HG02884 (cell line): ENCODE measurements around the gene SYT7.

Experiments used
- ATAC-seq: cut with Tn5 transposase; IDR thresholded peaks from one replicate; pipeline ENCODE4 v1.9.1; 2021; ENCODE audit warnings: mild to moderate bottlenecking, moderate library complexity; ENCODE audit not compliant: unreplicated experiment

SYT7 gene

DNA sequence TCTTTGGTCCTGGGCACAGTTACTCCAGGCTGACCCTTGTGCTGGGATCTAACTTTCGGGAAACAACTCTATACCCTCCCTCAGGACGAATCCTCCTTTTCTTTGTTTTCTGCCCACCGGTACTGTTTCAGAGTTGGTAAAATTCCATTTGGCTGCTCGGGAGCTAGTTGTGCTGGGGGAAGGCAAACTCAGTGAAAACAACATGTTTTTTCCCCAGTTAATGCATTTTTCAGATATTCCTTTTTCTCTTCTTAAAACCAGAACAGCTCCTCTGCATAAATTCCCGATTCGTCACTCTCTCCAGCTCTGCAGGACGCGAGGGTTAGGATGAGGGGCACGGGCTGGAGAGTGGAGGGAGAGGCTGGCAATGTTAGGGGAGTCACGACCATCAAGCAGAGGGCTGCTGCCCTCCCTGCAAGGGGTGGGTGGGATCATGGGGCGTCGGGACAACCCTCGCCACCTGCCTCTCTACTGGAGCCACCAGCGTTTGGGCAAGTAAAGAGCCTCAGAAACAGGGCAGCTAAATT, 41.0 kb downstream of the SYT7 start:
- no peak for ATAC-seq

GRCh38 chr11:61539006-61539405, 41.9 kb downstream of the SYT7 start:
- ATAC-seq = no peak

DNA sequence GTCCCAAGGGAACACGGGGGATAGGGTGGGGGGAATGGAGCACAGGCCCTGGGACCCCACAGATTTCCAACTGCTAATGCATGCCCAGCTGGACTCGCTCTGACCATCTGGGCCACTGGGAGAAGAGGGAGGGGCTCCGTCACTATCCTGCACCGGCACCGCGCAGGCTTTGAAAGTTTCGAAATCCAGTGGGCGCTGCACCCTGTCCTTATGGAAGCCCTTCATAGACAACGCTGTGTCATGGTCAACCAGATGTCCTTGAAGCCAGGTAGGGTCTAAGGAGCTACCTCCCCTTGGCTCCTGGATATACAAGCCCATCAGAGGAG, 42.3 kb downstream of the SYT7 start:
- no peak for ATAC-seq

DNA sequence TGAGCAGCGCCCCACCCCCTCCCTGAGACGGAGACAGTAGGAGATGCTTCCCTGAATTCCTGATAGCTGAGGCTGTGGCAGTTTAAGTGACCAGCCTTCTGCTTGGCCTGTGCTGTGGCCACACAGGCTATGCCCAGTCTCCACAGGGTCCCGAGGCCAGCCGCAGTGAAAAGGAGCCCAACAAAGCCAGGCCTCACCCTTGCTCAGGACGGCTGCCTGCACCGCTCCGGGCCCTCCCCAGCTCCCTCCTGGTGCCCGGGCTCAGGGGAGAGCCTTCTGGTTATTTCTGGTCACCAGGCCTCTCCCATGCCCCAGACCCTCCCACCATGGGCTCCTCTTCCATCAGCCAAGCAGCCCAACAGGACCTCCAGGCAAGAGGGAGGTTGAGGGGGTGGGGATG, 43.5 kb downstream of the SYT7 start:
- no peak for ATAC-seq

DNA sequence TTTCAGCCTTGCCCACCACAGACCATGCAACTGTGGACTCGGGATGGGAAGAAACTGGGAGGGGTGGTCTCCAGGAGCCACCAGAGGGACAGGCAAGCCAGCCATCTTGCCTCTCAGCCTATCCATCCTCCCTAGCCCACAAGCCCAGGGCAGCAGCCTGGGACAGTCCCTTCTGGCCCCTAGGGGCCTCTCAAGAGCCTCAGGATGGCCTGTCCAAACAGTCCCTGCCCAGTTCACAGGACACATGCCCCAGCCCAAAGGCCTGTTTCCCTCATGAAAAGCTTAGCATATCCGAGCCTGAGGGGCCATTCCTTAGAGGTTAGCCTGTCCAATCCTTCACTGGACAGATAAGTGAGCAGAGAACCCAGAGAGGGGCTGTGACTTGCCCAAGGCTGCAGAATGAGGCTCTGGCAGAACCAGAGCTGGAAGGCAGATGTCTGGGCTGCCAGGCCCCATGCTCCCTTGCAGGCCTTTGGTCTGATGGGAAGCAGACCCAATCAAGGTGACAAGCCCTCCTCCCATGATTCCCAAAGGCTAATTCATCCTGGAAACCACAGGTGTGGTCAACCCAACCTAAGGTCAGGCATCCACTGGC, 44.1 kb downstream of the SYT7 start:
- ATAC-seq = no peak

- ATAC-seq = no peak
These were observed 44.7 kb downstream of the SYT7 start for GRCh38 chr11:61535998-61536675.

DNA sequence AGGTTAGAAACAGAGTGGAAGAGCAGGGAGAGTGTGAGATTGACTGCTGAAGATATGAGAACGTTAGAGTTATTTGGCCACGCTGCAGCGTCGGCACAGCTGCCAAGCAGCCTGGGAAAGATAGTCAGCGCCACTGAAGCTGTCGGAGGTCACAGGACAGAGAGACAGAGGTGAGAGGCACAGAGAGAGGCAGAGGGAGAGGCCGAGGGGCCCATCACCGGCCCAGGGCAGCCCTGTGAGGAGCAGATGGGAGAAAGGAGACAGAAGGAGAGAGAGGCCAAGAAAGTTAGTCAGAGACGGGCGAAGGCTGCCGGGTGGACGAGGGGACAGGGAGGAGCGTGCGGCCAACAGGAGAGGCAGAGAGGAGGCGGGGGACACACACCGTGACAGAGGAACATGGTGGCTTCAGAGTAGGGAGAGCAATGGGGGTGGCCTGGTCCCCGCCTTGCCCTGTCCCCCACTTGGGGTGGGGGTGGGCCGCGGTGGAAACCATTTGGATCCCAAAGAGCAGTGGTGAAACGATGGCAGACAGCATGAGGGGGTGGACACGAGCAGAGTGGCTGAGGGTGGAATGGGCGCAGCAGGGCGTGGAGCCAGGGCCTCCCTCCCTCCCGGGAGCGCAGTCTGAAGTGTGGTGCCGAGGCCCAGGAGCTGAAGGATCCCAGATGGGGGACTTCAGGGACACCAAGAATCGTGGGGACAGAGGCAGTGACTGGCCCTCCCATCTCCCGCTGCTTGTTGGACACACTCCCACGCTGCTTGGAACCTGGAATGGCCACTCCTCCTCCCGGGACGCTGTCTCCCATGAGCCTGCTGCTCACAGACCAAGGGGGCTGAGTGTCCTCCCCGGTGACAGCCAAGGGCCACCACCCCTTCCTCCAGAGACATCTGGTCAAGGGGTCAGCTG, 45.7 kb downstream of the SYT7 start:
- ATAC-seq = no peak

DNA sequence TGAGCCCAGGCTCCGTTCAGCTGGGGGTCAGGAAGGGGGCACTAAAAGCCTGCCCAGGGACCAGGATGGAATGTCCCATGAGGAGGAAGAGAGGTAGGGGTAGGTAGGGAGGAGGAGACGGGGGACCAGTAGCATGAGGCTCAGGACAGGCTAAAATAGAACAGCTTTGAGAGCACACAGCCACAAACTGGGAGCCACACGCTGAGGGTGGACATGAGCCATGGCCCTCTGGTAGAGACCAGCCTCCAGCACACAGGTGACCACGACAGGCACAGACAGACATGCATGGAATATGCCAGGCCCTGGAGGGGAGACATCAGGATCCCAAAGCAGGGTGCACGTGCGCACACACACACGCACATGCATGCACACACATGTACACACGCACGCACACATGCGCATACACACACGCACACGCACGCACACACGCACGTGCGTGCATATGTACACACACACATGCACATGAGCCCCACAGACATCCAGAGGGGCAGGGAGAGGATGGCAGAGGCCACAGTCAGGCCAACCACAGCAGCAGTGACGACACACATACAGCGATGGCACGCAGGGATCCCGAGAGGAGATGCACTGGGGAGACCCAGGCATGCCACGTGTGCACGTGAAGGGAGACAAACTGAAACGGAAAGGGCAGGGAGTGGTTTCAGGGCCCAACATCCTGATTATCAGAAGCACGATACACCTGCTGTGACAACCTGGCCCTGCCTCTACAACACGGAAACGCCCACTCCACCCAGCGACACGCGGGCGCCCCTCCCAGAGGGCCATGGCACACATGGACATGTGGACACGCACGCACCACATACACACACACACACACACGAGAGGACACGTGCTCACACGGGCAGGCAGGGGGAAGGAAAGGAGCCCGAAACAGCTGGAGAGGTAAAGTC, 46.6 kb downstream of the SYT7 start:
- no peak for ATAC-seq

DNA sequence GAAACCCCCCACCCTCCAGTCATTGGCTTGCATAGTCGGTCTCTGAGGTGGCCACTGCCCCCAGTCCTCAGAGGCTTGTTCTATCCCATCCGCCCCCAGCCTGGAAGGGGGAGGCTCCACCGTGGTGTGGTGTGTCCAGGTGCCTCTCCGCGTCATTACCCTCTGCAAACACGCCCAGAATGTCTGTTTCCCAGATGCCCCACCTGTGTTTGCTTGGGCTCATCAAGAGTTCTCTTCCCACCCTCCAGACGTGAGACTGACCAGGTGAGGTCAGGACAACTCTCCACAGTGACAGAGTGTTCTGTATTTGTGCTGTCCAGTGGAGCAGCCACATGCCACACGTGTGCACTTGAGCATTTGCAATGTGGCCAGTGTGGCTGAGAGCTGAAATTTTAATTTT, 47.5 kb downstream of the SYT7 start:
- no peak for ATAC-seq

DNA sequence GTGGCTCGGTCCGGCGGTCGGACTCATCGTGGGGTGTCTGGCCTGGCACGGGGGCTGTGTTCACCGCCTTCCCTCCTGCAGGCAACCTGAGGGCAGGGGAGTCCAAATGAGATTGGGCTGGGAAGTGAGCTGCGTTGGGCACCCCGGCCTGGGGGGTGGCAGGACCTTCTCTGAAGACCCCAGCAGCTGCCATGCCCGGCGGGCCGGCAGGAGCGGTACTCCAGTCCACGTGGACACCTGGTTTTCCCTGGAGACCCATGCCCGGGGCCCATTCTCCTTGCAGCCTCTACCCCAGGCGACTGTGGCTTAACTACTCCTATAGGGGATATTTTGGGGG, 47.9 kb downstream of the SYT7 start:
- no peak for ATAC-seq

DNA sequence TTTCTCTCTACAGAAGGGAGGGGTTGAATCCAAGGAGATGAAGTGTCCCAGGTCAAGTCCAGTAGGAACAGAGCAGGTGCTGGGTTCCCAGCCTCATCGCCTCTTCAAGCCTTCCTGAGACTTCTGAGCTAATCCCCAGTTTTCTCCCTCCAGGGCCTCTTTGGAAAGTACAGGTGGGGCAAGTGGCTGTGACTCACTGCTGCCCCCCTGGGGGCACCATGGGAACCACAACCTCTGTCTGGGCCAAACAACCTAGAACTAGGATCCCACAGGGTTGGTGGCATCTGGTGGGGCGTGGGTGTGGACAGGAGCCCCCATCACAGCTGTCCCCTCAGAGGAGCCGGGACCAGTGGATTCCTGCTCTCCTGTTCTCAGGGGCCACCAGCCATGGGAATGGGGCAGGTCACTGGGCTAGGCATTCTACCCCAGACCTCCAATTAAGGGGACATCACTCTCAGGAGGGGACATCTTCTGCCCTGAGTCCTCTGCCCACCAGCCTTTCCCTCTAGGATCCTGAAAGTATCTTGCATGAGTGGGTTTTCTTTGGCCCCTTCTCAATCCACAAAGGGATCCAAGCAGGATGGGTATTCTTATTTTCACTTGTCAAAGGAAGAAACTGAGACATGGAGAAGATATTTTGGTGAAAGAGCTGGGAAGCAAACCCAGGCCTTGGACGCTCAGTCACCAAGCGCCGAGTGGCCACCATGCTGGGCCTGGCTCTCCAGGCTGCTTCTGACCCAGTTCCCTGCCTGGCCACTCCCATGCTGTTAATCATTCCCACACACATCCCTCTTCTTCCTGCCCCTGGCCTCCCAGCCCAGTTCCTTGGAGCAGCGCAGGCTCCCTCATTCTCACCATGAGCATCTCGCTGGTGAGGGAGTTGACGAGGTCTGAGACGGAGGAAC, 48.5 kb downstream of the SYT7 start:
- ATAC-seq = no peak

DNA sequence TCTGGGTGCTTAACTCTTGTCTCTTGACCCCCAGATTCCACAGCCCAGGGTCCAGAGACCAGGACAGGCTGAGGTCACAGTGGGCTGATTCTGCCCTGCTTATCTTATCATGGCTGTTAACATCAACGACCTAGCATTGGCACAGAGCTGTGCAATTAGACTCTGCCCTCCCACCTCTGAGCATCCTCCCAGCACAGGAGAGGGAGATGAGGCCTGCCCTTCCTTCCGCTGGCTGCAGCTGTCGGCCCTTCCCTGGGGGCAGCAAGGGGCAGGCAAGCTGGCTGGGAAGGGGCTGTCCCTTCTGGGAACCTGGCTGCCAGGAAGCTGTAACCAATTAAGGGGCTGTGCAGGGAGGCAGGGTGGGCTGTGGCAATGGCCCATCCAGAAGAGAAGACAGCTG, 49.8 kb downstream of the SYT7 start:
- ATAC-seq = no peak

- ATAC-seq = no peak
These were observed 51.2 kb downstream of the SYT7 start for GRCh38 chr11:61529537-61530225.

DNA sequence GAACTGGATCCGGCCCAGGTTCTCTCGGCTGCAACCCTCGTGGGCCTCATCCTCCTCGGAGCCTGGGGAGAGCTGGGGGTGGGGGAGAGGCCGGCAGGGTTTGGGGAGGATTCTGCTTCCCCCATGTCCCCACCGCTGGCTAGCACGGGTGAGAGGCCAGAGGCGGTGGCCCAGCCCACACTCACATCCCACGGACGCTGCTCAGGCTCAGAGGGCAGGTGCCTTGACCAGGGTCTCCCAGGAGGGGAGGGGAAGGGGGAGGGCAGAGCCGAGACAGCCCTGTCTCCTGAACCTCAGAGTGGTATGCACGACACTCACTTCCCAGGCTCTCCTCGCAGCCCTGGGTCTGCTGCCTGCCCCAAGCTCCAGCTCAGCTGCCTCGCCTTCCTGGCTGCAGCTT, 52.8 kb downstream of the SYT7 start:
- ATAC-seq = no peak

GRCh38 chr11:61526956-61527731, 53.7 kb downstream of the SYT7 start:
- no peak for ATAC-seq

GRCh38 chr11:61526229-61526628, 54.6 kb downstream of the SYT7 start:
- ATAC-seq = no peak

DNA sequence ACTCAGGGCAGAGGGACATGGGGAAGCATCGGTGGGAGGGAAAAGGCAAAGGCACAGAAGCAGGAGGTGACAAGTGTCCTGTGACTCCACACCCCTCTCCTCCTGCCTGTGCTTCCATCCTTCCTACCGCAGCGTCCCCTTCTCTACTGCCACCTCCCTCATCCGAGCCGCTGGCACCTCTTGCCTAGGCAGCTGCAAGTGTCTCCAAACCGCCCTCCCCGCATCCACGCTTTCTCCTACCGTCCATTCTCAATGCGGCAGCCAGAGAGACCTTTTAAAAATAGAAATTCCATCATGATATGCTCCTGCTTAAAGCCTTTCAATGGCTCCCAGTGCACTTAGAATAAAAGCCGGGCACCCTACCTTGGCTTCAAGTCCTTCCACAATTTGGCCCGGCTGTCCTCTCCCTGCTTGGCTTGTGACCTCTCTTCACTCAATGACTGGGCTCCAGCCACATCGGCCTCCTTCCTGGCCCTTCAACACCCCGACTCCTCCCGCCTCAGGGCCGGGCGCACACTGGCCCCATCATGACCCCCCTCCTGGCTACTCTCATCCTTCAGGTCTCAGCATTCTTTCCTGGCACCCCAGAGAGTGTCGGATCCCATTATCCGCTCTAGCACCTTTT, 55.8 kb downstream of the SYT7 start:
- ATAC-seq = no peak

- no peak for ATAC-seq
These were observed 56.4 kb downstream of the SYT7 start for GRCh38 chr11:61524446-61524845.
